ENCODE results near the gene LSM10. TPM values are rescaled to one million over a fixed set of nuclear protein-coding genes. Genes with fewer than 3 reads are reported as not detected.
A peak's percentile ranks its signal among the peaks of the same experiment; 100 is the strongest.

The LSM10 gene
- total and polyA plus RNA-seq, 9 of the 15 experiments (the other 6 are each of a cell fraction or from before 2014, with no cell fraction given): 13.2 to 146 (median 68.9) TPM

GRCh38 chr1:36411674-36412648 lies 14.3 kb upstream of the LSM10 start (continued):
- TF ChIP-seq CEBPB (tag; IDR thresholded peaks at IDR 0.05) (no peak), EHMT2 (IDR thresholded peaks at IDR 0.05) (no peak), ESRRA (IDR thresholded peaks at IDR 0.05; ENCODE audit: borderline replicate concordance, low read depth) (peak; percentile 34; the same call in 1 of the 2 replicates), BRF2 (IDR thresholded peaks at IDR 0.05; ENCODE audit: borderline replicate concordance, insufficient read depth, insufficient read length) (no peak)

DNA sequence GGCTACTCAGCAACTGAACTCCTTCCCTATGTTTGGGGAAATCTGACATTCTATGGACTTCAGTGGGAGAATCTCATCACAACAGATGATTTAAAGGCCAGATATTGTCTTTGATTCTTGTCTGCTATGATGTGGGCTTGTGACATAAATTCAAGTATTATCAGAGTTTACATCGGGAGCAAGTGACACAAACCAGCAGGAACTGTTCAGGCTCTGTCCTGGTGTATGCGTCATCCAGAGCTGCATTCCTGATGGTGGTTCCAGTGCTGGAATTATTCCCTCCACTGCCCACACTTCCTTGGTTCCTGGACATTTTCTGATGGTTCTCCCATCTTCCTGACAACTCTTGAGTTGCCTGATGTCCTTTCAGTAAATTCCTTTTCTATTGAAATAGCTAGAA lies 10.8 kb upstream of the LSM10 start:
- 40% methylated on average over 2 of the region's 2 CpGs for WGBS (ENCODE audit: insufficient coverage, low coverage, missing lambda C conversion rate)
- H3K27ac ChIP-seq (ENCODE audit: extremely low read depth, low read depth, low read length): no peak overlapping the region
- 0 out of 2 replicates have a peak, but pooled peaks cover 4% of the 10 kb centered on the region for H3K9me3 ChIP-seq (replicated peaks; ENCODE audit: control insufficient read depth, insufficient read depth, low read depth, low read length)
- no peaks in the 10 kb centered on the region for H3K9me1 ChIP-seq (ENCODE audit: control insufficient read depth, insufficient read depth, low read length)
- H4K20me1 ChIP-seq (replicated peaks; ENCODE audit: control insufficient read depth, insufficient read depth, low read length): no peaks in the 10 kb centered on the region
- no peaks in the 10 kb centered on the region for H3K79me2 ChIP-seq (ENCODE audit: control insufficient read depth, insufficient read depth, low read length)
- intact Hi-C loops (cut with micrococcal nuclease): no loop called here
- no peak overlapping the region for H3K4me3 ChIP-seq
- ATAC-seq (no peak), DNase-seq (ENCODE audit: extremely low read depth in 1 of 4, low spot score in 3 of 4) (no peak), FAIRE-seq (no peak)
- 0 out of 2 replicates have a peak overlapping the region, but pooled peaks have one; percentile 15 for H2AFZ ChIP-seq (ENCODE audit: low read depth, low read length)
- in situ Hi-C loops (cut with MboI): no loop called here
- BruUV-seq (replicated peaks): no TSS peak
- H3K9ac ChIP-seq (ENCODE audit: insufficient read depth in 1 of 2, low read depth in 2 of 2, low read length in 2 of 2): no peak overlapping the region
- POLR2A ChIA-PET: interaction anchor here (0.7 to 2.5 kb wide), 3 partner anchors 10 to 273 kb away, joined by 3 to 23 read pairs (median 10); partner anchors contain the start of gene LSM10
- peaks cover 7 to 8% of the 10 kb centered on the region in 2 experiments; a peak in 3 of 5 replicates for H3K4me1 ChIP-seq (replicated peaks in 1 of 2; ENCODE audit: control insufficient read depth in 2 of 2, insufficient read depth in 2 of 2, low read length in 2 of 2)
- H3K36me3 ChIP-seq (ENCODE audit: control insufficient read depth, insufficient read depth, low read length): peaks cover 7% of the 10 kb centered on the region; the same call in 1 of the 3 replicates
- no peak overlapping the region for H3K4me2 ChIP-seq (ENCODE audit: insufficient read depth, low read length)
- H3K27me3 ChIP-seq (ENCODE audit: control insufficient read depth in 2 of 2, insufficient read depth in 2 of 2, low read length in 2 of 2): no peaks in the 10 kb centered on the region
- CTCF ChIA-PET (ENCODE audit: low intra/inter-chr PET ratio): interaction anchor here (0.7 kb wide), 1 partner anchor 13 kb away, joined by 3 read pairs; no protein-coding TSS in a partner anchor
- TF ChIP-seq, protein P1, sequence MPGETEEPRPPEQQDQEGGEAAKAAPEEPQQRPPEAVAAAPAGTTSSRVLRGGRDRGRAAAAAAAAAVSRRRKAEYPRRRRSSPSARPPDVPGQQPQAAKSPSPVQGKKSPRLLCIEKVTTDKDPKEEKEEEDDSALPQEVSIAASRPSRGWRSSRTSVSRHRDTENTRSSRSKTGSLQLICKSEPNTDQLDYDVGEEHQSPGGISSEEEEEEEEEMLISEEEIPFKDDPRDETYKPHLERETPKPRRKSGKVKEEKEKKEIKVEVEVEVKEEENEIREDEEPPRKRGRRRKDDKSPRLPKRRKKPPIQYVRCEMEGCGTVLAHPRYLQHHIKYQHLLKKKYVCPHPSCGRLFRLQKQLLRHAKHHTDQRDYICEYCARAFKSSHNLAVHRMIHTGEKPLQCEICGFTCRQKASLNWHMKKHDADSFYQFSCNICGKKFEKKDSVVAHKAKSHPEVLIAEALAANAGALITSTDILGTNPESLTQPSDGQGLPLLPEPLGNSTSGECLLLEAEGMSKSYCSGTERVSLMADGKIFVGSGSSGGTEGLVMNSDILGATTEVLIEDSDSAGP (CRISPR knock-in tag; IDR thresholded peaks at IDR 0.05): no peak
- TF ChIP-seq FOSL1 (tag; conservative IDR thresholded peaks at IDR 0.05) (peak; percentile 50), ZNF354B (CRISPR knock-in tag; IDR thresholded peaks at IDR 0.05) (no peak), HLTF (IDR thresholded peaks at IDR 0.05) (no peak), PTRF (tag; IDR thresholded peaks at IDR 0.05) (no peak), MXI1 (IDR thresholded peaks at IDR 0.05; ENCODE audit: low read depth, low read length) (no peak), ZNF274 (IDR thresholded peaks at IDR 0.05; ENCODE audit: borderline replicate concordance, low read depth, low read length) (no peak), DACH1 (IDR thresholded peaks at IDR 0.05; ENCODE audit: partially characterized antibody) (no peak), PTBP1 (IDR thresholded peaks at IDR 0.05; ENCODE audit: low read depth, low read length) (no peak), ELK3 (CRISPR knock-in tag; IDR thresholded peaks at IDR 0.05) (no peak)
- TF ChIP-seq, protein P2, sequence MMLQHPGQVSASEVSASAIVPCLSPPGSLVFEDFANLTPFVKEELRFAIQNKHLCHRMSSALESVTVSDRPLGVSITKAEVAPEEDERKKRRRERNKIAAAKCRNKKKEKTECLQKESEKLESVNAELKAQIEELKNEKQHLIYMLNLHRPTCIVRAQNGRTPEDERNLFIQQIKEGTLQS (IDR thresholded peaks at IDR 0.05): 0 out of 2 replicates have a peak, but pooled peaks have one; percentile 26
- TF ChIP-seq, protein P2 (CRISPR knock-in tag; conservative IDR thresholded peaks at IDR 0.05): no peak

All from K562 (cell line).